B cell (primary cell): ENCODE data around the gene ALMS1.

Source experiments
- CTCF ChIP-seq: fragments of 200-600 bp; IDR thresholded peaks from one replicate; pipeline ENCODE4 v1.8.0; 2022; ENCODE audit warnings: antibody characterized with exemption, mild to moderate bottlenecking
- EZH2 ChIP-seq: IDR thresholded peaks from 2 replicates; pipeline ENCODE4 v1.6.1; 2012; ENCODE audit warnings: borderline replicate concordance, low read depth, mild to moderate bottlenecking, moderate library complexity, low read length; ENCODE audit not compliant: insufficient read depth, poor library complexity, severe bottlenecking

- TF ChIP-seq CTCF (no peak), EZH2 (no peak)
Measured at GRCh38 chr2:73494031-73494430, 108.4 kb downstream of the ALMS1 start.
